C4-2B (cell line): Measurements from ENCODE around the gene BABAM2.

Experiments used
- ZFX ChIP-seq: fragments of 450-650 bp; IDR thresholded peaks from 2 replicates; pipeline ENCODE4 v1.6.1; 2017
- TF ChIP-seq, protein P1 (sequence below): fragments of 450-650 bp; conservative IDR thresholded peaks from 2 replicates; pipeline ENCODE4 v1.5.1; 2017; ENCODE audit warnings: mild to moderate bottlenecking

DNA sequence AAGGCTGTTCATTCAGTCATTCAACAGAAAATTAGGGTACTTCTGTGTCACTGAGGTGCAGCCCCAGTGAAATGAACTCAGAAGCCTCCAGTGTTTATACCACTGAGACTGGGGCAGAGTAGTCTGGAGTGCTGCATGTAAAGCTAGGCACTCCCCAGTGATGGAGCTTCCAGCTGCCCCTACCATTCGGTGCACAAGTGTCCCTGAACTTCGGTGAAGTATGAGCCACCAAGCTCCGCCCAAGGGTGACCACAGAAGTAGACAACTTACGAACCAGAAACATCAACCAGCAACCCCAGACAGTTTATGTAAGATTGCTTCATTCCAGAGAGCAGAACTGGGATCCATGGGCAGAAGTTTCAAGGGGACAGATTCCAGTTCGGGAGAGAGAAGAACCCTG lies 431.5 kb downstream of the BABAM2 start:
- TF ChIP-seq, protein P1, sequence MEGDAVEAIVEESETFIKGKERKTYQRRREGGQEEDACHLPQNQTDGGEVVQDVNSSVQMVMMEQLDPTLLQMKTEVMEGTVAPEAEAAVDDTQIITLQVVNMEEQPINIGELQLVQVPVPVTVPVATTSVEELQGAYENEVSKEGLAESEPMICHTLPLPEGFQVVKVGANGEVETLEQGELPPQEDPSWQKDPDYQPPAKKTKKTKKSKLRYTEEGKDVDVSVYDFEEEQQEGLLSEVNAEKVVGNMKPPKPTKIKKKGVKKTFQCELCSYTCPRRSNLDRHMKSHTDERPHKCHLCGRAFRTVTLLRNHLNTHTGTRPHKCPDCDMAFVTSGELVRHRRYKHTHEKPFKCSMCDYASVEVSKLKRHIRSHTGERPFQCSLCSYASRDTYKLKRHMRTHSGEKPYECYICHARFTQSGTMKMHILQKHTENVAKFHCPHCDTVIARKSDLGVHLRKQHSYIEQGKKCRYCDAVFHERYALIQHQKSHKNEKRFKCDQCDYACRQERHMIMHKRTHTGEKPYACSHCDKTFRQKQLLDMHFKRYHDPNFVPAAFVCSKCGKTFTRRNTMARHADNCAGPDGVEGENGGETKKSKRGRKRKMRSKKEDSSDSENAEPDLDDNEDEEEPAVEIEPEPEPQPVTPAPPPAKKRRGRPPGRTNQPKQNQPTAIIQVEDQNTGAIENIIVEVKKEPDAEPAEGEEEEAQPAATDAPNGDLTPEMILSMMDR: no peak
- TF ChIP-seq ZFX: no peak
